ENCODE data around the gene SCO2. TPM values are rescaled to one million over a fixed set of nuclear protein-coding genes. Genes with fewer than 3 reads are reported as not detected.

The SCO2 gene
- total and polyA plus RNA-seq, 2 of the 13 experiments (the other 11 are each of a cell fraction or from before 2014, with no cell fraction given) = 0.32 to 3.7 TPM

DNA sequence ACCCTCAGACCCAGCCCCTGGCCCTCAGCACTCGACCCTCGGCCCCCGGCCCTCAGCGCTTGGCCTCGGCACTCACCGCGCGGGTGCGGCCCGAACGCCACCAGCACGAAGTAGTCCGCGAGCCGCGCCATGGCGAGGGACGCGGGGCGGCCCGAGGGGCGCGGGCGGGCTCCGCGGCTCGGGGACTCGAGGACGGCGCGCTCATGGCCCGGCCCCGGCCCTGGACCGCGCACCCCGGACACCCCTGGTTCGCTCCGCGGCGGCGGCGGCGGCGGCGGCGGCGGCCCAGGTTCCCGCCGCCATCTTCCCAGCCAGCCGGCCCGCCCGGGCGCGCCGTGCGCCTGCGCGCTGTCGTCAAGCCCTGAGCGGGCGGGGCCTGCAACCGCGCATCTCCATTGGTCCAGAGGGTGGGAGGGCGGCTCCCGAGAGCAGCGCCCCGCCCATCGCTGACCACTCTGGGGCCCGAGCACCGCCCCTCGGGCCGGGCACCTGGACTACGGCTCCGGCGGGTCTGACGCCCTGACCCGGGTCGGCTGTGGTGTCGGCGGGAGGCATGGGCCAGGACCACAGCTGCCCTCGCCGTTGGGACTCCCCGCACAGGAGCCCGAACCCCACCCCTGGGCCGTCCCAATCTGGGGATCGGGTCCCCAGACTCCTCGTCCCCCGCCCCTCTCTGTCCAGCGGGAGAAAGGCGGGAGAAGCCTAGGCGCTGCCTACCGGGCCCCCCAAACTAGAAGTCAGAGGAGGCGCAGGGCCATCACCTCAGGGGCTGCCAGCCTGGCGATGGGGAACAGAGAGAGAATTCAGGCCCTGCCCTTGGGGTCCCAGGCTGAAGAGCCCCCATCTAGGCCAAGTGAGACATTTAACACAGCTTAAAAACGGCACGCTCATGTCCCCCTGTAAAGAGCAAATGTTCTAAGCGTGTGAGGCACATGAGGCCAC lies 50.4 kb downstream of the SCO2 start, which contains the start of gene SBF1 (continued):
- TF ChIP-seq, protein P1, sequence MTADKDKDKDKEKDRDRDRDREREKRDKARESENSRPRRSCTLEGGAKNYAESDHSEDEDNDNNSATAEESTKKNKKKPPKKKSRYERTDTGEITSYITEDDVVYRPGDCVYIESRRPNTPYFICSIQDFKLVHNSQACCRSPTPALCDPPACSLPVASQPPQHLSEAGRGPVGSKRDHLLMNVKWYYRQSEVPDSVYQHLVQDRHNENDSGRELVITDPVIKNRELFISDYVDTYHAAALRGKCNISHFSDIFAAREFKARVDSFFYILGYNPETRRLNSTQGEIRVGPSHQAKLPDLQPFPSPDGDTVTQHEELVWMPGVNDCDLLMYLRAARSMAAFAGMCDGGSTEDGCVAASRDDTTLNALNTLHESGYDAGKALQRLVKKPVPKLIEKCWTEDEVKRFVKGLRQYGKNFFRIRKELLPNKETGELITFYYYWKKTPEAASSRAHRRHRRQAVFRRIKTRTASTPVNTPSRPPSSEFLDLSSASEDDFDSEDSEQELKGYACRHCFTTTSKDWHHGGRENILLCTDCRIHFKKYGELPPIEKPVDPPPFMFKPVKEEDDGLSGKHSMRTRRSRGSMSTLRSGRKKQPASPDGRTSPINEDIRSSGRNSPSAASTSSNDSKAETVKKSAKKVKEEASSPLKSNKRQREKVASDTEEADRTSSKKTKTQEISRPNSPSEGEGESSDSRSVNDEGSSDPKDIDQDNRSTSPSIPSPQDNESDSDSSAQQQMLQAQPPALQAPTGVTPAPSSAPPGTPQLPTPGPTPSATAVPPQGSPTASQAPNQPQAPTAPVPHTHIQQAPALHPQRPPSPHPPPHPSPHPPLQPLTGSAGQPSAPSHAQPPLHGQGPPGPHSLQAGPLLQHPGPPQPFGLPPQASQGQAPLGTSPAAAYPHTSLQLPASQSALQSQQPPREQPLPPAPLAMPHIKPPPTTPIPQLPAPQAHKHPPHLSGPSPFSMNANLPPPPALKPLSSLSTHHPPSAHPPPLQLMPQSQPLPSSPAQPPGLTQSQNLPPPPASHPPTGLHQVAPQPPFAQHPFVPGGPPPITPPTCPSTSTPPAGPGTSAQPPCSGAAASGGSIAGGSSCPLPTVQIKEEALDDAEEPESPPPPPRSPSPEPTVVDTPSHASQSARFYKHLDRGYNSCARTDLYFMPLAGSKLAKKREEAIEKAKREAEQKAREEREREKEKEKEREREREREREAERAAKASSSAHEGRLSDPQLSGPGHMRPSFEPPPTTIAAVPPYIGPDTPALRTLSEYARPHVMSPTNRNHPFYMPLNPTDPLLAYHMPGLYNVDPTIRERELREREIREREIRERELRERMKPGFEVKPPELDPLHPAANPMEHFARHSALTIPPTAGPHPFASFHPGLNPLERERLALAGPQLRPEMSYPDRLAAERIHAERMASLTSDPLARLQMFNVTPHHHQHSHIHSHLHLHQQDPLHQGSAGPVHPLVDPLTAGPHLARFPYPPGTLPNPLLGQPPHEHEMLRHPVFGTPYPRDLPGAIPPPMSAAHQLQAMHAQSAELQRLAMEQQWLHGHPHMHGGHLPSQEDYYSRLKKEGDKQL (CRISPR knock-in tag; IDR thresholded peaks at IDR 0.05; ENCODE audit: low read depth) = no peak
- TF ChIP-seq ZNF607 (CRISPR knock-in tag; IDR thresholded peaks at IDR 0.05; ENCODE audit: borderline replicate concordance) (0 out of 2 replicates have a peak, but pooled peaks have one; percentile 16), MBD4 (IDR thresholded peaks at IDR 0.05; ENCODE audit: borderline replicate concordance, low read length) (no peak), RFXAP (CRISPR knock-in tag; IDR thresholded peaks at IDR 0.05; ENCODE audit: borderline replicate concordance) (no peak), JARID2 (CRISPR knock-in tag; IDR thresholded peaks at IDR 0.05; ENCODE audit: insufficient replicate concordance) (no peak), TCF12 (IDR thresholded peaks at IDR 0.05) (no peak), TCF12 (CRISPR knock-in tag; IDR thresholded peaks at IDR 0.05) (no peak), ZNF547 (CRISPR knock-in tag; IDR thresholded peaks at IDR 0.05) (no peak; the same call in 1 of the 2 replicates), SP1 (IDR thresholded peaks at IDR 0.05) (no peak), SP1 (CRISPR knock-in tag; IDR thresholded peaks at IDR 0.05) (peak; percentile 85), YEATS4 (CRISPR knock-in tag; IDR thresholded peaks at IDR 0.05; ENCODE audit: borderline replicate concordance) (peak; percentile 36; the same call in 1 of the 2 replicates)
- TF ChIP-seq, protein P2, sequence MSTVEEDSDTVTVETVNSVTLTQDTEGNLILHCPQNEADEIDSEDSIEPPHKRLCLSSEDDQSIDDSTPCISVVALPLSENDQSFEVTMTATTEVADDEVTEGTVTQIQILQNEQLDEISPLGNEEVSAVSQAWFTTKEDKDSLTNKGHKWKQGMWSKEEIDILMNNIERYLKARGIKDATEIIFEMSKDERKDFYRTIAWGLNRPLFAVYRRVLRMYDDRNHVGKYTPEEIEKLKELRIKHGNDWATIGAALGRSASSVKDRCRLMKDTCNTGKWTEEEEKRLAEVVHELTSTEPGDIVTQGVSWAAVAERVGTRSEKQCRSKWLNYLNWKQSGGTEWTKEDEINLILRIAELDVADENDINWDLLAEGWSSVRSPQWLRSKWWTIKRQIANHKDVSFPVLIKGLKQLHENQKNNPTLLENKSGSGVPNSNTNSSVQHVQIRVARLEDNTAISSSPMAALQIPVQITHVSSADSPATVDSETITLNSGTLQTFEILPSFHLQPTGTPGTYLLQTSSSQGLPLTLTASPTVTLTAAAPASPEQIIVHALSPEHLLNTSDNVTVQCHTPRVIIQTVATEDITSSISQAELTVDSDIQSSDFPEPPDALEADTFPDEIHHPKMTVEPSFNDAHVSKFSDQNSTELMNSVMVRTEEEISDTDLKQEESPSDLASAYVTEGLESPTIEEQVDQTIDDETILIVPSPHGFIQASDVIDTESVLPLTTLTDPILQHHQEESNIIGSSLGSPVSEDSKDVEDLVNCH (CRISPR knock-in tag; IDR thresholded peaks at IDR 0.05) = no peak
- TF ChIP-seq, protein P3, sequence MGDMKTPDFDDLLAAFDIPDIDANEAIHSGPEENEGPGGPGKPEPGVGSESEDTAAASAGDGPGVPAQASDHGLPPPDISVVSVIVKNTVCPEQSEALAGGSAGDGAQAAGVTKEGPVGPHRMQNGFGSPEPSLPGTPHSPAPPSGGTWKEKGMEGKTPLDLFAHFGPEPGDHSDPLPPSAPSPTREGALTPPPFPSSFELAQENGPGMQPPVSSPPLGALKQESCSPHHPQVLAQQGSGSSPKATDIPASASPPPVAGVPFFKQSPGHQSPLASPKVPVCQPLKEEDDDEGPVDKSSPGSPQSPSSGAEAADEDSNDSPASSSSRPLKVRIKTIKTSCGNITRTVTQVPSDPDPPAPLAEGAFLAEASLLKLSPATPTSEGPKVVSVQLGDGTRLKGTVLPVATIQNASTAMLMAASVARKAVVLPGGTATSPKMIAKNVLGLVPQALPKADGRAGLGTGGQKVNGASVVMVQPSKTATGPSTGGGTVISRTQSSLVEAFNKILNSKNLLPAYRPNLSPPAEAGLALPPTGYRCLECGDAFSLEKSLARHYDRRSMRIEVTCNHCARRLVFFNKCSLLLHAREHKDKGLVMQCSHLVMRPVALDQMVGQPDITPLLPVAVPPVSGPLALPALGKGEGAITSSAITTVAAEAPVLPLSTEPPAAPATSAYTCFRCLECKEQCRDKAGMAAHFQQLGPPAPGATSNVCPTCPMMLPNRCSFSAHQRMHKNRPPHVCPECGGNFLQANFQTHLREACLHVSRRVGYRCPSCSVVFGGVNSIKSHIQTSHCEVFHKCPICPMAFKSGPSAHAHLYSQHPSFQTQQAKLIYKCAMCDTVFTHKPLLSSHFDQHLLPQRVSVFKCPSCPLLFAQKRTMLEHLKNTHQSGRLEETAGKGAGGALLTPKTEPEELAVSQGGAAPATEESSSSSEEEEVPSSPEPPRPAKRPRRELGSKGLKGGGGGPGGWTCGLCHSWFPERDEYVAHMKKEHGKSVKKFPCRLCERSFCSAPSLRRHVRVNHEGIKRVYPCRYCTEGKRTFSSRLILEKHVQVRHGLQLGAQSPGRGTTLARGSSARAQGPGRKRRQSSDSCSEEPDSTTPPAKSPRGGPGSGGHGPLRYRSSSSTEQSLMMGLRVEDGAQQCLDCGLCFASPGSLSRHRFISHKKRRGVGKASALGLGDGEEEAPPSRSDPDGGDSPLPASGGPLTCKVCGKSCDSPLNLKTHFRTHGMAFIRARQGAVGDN (CRISPR knock-in tag; IDR thresholded peaks at IDR 0.05) = peak; percentile 77

All from HepG2 (cell line).